H9 (cell line): ENCODE data around the gene NT5C2. TPM values are rescaled to one million over a fixed set of nuclear protein-coding genes. Genes with fewer than 3 reads are reported as not detected.

ENCODE experiments used
- DNase-seq: peaks from one replicate; pipeline ENCODE4 v3.0.0-alpha.2; 2017
- H2AFZ ChIP-seq: one replicate; pipeline ENCODE4 v1.6.1; 2013; ENCODE audit warnings: mild to moderate bottlenecking, low read length, control low read depth, moderate library complexity
- H2AK5ac ChIP-seq: 2 replicates; pipeline ENCODE4 v1.6.1; 2013; ENCODE audit warnings: low read length, control low read depth, mixed read lengths; ENCODE audit not compliant: insufficient read length
- H2BK120ac ChIP-seq: one replicate; pipeline ENCODE4 v1.6.1; 2013; ENCODE audit warnings: low read depth, mild to moderate bottlenecking, low read length, control low read depth, inconsistent platforms; ENCODE audit not compliant: poor library complexity, severe bottlenecking
- H2BK12ac ChIP-seq: 2 replicates; pipeline ENCODE4 v1.6.1; 2013; ENCODE audit warnings: low read length, control low read depth, mixed read lengths, low read depth; ENCODE audit not compliant: insufficient read length
- H2BK15ac ChIP-seq: 2 replicates; pipeline ENCODE4 v1.6.1; 2013; ENCODE audit warnings: low read depth, low read length, control low read depth
- H2BK20ac ChIP-seq: one replicate; pipeline ENCODE4 v1.6.1; 2013; ENCODE audit warnings: low read depth, mild to moderate bottlenecking, low read length, control low read depth, inconsistent platforms; ENCODE audit not compliant: poor library complexity, severe bottlenecking
- H2BK5ac ChIP-seq: 2 replicates; pipeline ENCODE4 v1.6.1; 2013; ENCODE audit warnings: low read length, control low read depth, mixed read lengths; ENCODE audit not compliant: insufficient read length
- H3K14ac ChIP-seq: 2 replicates; pipeline ENCODE4 v1.6.1; 2013; ENCODE audit warnings: low read length, control low read depth; ENCODE audit not compliant: insufficient read depth
- H3K18ac ChIP-seq: 2 replicates; pipeline ENCODE4 v1.6.1; 2013; ENCODE audit warnings: low read depth, mild to moderate bottlenecking, mixed read lengths, low read length, control low read depth; ENCODE audit not compliant: insufficient read length
- H3K23ac ChIP-seq: 2 replicates; pipeline ENCODE4 v1.6.1; 2013; ENCODE audit warnings: low read length, control low read depth, mixed read lengths, low read depth; ENCODE audit not compliant: insufficient read length
- H3K23me2 ChIP-seq: 2 replicates; pipeline ENCODE4 v1.6.1; 2013; ENCODE audit warnings: low read depth, mild to moderate bottlenecking, mixed read lengths, low read length, control low read depth; ENCODE audit not compliant: insufficient read length, poor library complexity, severe bottlenecking
- H3K27ac ChIP-seq: 2 replicates; pipeline ENCODE4 v1.5.1; 2013; ENCODE audit warnings: low read length, control low read depth, mixed read lengths, low read depth; ENCODE audit not compliant: insufficient read length
- H3K27me3 ChIP-seq: 2 replicates; pipeline ENCODE4 v1.6.1; 2013; ENCODE audit warnings: low read length, control low read depth, inconsistent platforms; ENCODE audit not compliant: insufficient read depth
- H3K4ac ChIP-seq: 2 replicates; pipeline ENCODE4 v1.6.1; 2013; ENCODE audit warnings: low read depth, mild to moderate bottlenecking, control low read depth, inconsistent platforms, low read length, moderate library complexity
- H3K4me1 ChIP-seq: 2 replicates; pipeline ENCODE4 v1.6.1; 2013; ENCODE audit warnings: low read length, control low read depth, inconsistent platforms; ENCODE audit not compliant: insufficient read depth
- H3K4me2 ChIP-seq: 2 replicates; pipeline ENCODE4 v1.6.1; 2013; ENCODE audit warnings: low read length, control low read depth, mixed read lengths; ENCODE audit not compliant: insufficient read length, insufficient read depth
- H3K56ac ChIP-seq: 2 replicates; pipeline ENCODE4 v1.6.1; 2013; ENCODE audit warnings: low read depth, mild to moderate bottlenecking, mixed read lengths, low read length, control low read depth; ENCODE audit not compliant: insufficient read length
- H3K79me1 ChIP-seq: 2 replicates; pipeline ENCODE4 v1.6.1; 2013; ENCODE audit warnings: low read depth, mild to moderate bottlenecking, moderate library complexity, low read length, control low read depth, inconsistent platforms; ENCODE audit not compliant: insufficient read depth, poor library complexity, severe bottlenecking
- H3K79me2 ChIP-seq: 2 replicates; pipeline ENCODE4 v1.6.1; 2013; ENCODE audit warnings: low read length, control low read depth, inconsistent platforms; ENCODE audit not compliant: insufficient read depth
- H3K9ac ChIP-seq: 2 replicates; pipeline ENCODE4 v1.6.1; 2013; ENCODE audit warnings: low read length, control low read depth, mixed read lengths; ENCODE audit not compliant: insufficient read length; ENCODE audit errors: extremely low read depth
- H3K9me3 ChIP-seq: one replicate; pipeline ENCODE4 v1.6.1; 2013; ENCODE audit warnings: low read depth, low read length, inconsistent platforms; ENCODE audit not compliant: control insufficient read depth
- H3T11ph ChIP-seq: one replicate; pipeline ENCODE4 v1.6.1; 2013; ENCODE audit warnings: mild to moderate bottlenecking, low read length, control low read depth, inconsistent platforms
- H4K20me1 ChIP-seq: one replicate; pipeline ENCODE4 v1.6.1; 2013; ENCODE audit not compliant: control insufficient read depth, insufficient read length, insufficient read depth
- H4K5ac ChIP-seq: 2 replicates; pipeline ENCODE4 v1.6.1; 2013; ENCODE audit warnings: low read depth, mild to moderate bottlenecking, mixed read lengths, low read length, control low read depth; ENCODE audit not compliant: insufficient read length
- H4K8ac ChIP-seq: replicated peaks from 2 replicates; pipeline ENCODE4 v1.6.1; 2013; ENCODE audit warnings: low read length, control low read depth, mixed read lengths, low read depth; ENCODE audit not compliant: insufficient read length
- H4K91ac ChIP-seq: 2 replicates; pipeline ENCODE4 v1.6.1; 2013; ENCODE audit warnings: low read depth, mild to moderate bottlenecking, moderate library complexity, mixed read lengths, low read length, control low read depth; ENCODE audit not compliant: insufficient read length
- H3K27ac Mint-ChIP-seq, 3 experiments: 2 replicates in 2 of 3; 3 replicates in 1 of 3; pipeline ENCODE4 v1.8.0; 2020 to 2021; ENCODE audit warnings: mixed read lengths in 3 of 3, mild to moderate bottlenecking in 1 of 3, moderate library complexity in 1 of 3
- H3K27me3 Mint-ChIP-seq: 2 replicates; pipeline ENCODE4 v1.8.0; 2021; ENCODE audit warnings: low read depth, mild to moderate bottlenecking, moderate library complexity, mixed read lengths
- H3K36me3 Mint-ChIP-seq, 3 experiments: 2 replicates in 2 of 3; 3 replicates in 1 of 3; pipeline ENCODE4 v1.8.0; 2020 to 2021; ENCODE audit warnings: low read depth in 3 of 3, mixed read lengths in 3 of 3; ENCODE audit not compliant: insufficient read depth in 1 of 3
- H3K4me1 Mint-ChIP-seq, 2 experiments: 2 replicates each; pipeline ENCODE4 v1.8.0; 2020; ENCODE audit warnings: mixed read lengths in 2 of 2
- H3K4me3 Mint-ChIP-seq, 2 experiments: 2 replicates in 1 of 2; 3 replicates in 1 of 2; pipeline ENCODE4 v1.8.0; 2020 to 2021; ENCODE audit warnings: mild to moderate bottlenecking in 2 of 2, mixed read lengths in 2 of 2, moderate library complexity in 1 of 2
- H3K9me3 Mint-ChIP-seq, 2 experiments: 2 replicates in 1 of 2; 3 replicates in 1 of 2; pipeline ENCODE4 v1.8.0; 2020; ENCODE audit warnings: mild to moderate bottlenecking in 2 of 2, mixed read lengths in 2 of 2, moderate library complexity in 1 of 2
- CTCF ChIP-seq: fragments of 200-600 bp; sonication (generic); conservative IDR thresholded peaks from 3 replicates; pipeline ENCODE4 v1.8.0; 2021; ENCODE audit warnings: antibody characterized with exemption, mild to moderate bottlenecking
- whole genome bisulfite sequencing: extraction: QIAGEN DNeasy Blood & Tissue Kit; methylation state at CpG from one replicate; pipeline ENCODE4 v1.1.7; 2013; ENCODE audit warnings: missing lambda C conversion rate, low lambda C conversion rate, mixed read lengths; ENCODE audit not compliant: insufficient read length; ENCODE audit errors: extremely low coverage; 5-methylcytosine and 5-hydroxymethylcytosine counted together
- total RNA-seq: library from RNA; stranded (reverse); gene quantifications from 2 replicates; pipeline ENCODE4 v1.2.1, GENCODE V29; 2021

The NT5C2 gene
- total RNA-seq, 1 experiment from 2014 or later = 69.6 TPM

GRCh38 chr10:103072276-103072675 is 120.8 kb downstream of the NT5C2 start:
- no peak overlapping the region for H3K27ac Mint-ChIP-seq
- Histone ChIP-seq H3K14ac (no peak overlapping the region), H4K91ac (no peak overlapping the region), H2BK15ac (no peak overlapping the region), H3K23ac (no peak overlapping the region), H3K79me2 (no peaks in the 10 kb centered on the region), H3K9ac (no peak overlapping the region), H3K27ac (no peak overlapping the region), H3K23me2 (no peaks in the 10 kb centered on the region), H4K20me1 (no peaks in the 10 kb centered on the region), H2BK12ac (no peak overlapping the region), H2AFZ (no peak overlapping the region), H3K9me3 (no peaks in the 10 kb centered on the region), H3K79me1 (no peaks in the 10 kb centered on the region), H2BK120ac (no peak overlapping the region), H3T11ph (no peak overlapping the region), H2BK5ac (no peak overlapping the region), H3K18ac (no peak overlapping the region), H4K5ac (no peak overlapping the region), H3K4ac (no peak overlapping the region), H4K8ac (no peak overlapping the region), H3K27me3 (no peaks in the 10 kb centered on the region), H2AK5ac (no peak overlapping the region), H3K4me2 (no peak overlapping the region), H3K4me1 (no peaks in the 10 kb centered on the region), H3K56ac (no peak overlapping the region), H2BK20ac (no peak overlapping the region)
- no CpG with 5 or more reads among the region's 22 CpGs for WGBS
- peaks cover 7 to 14% (median 9%) of the 10 kb centered on the region in 3 experiments; a peak in 6 of 7 replicates for H3K36me3 Mint-ChIP-seq
- H3K9me3 Mint-ChIP-seq = no peaks in the 10 kb centered on the region
- no peak for TF ChIP-seq CTCF
- H3K4me3 Mint-ChIP-seq = no peak overlapping the region
- H3K4me1 Mint-ChIP-seq = peaks cover 4% of the 10 kb centered on the region in 2 experiments; a peak in 2 of 4 replicates
- DNase-seq = no peak
- H3K27me3 Mint-ChIP-seq = no peaks in the 10 kb centered on the region
